Keratinocyte (primary cell): ENCODE measurements around the gene CLNK.

Source experiments
- EZH2 ChIP-seq: IDR thresholded peaks from one replicate; pipeline ENCODE4 v1.6.1; 2012; ENCODE audit warnings: inconsistent platforms, mild to moderate bottlenecking, low read length, moderate library complexity
- TF ChIP-seq, protein P1 (sequence below), 3 experiments: IDR thresholded peaks in 1 of 3; conservative IDR thresholded peaks in 1 of 3; optimal IDR thresholded peaks in 1 of 3; 2 replicates in 2 of 3; 3 replicates in 1 of 3; pipeline versions ENCODE3 to v1.5.1; 2011; ENCODE audit warnings: low read length in 3 of 3, mild to moderate bottlenecking in 3 of 3, moderate library complexity in 2 of 3, control low read depth in 1 of 3, inconsistent platforms in 1 of 3; ENCODE audit not compliant: insufficient read depth in 2 of 3; ENCODE audit errors: extremely low read depth in 1 of 3

DNA sequence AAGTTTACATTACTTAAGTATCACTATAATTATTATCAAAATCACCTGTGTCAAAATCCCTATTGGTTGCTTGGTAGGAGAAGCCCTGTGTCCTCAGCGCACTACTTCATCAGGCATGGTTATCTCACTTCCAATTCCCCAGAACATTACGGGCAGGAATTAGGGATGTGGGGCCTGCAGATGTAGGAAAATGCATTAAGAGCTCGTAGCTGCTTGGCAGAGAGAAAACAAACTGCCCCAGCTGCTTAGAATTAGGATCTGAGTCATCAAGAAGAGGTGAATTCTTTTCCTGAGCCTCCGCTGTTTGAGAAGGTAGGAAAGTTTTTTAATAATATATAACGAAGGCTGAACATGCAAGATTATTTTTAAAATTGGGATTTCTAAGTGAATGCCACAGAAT, 31.1 kb upstream of the CLNK start:
- TF ChIP-seq, protein P1, sequence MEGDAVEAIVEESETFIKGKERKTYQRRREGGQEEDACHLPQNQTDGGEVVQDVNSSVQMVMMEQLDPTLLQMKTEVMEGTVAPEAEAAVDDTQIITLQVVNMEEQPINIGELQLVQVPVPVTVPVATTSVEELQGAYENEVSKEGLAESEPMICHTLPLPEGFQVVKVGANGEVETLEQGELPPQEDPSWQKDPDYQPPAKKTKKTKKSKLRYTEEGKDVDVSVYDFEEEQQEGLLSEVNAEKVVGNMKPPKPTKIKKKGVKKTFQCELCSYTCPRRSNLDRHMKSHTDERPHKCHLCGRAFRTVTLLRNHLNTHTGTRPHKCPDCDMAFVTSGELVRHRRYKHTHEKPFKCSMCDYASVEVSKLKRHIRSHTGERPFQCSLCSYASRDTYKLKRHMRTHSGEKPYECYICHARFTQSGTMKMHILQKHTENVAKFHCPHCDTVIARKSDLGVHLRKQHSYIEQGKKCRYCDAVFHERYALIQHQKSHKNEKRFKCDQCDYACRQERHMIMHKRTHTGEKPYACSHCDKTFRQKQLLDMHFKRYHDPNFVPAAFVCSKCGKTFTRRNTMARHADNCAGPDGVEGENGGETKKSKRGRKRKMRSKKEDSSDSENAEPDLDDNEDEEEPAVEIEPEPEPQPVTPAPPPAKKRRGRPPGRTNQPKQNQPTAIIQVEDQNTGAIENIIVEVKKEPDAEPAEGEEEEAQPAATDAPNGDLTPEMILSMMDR (optimal IDR thresholded peaks at IDR 0.05 in 1 of 3, IDR thresholded peaks at IDR 0.05 in 1 of 3, conservative IDR thresholded peaks at IDR 0.05 in 1 of 3; ENCODE audit: extremely low read depth in 1 of 3, insufficient read depth in 2 of 3, low read length in 3 of 3): no peak
- TF ChIP-seq EZH2: no peak
